ENCODE measurements around the gene M1AP.
"Not testable (repeated sequence)": the region's sequence is repeated elsewhere in the genome, so short reads cannot be mapped to it uniquely, and the experiment has no call there.

The M1AP gene

DNA sequence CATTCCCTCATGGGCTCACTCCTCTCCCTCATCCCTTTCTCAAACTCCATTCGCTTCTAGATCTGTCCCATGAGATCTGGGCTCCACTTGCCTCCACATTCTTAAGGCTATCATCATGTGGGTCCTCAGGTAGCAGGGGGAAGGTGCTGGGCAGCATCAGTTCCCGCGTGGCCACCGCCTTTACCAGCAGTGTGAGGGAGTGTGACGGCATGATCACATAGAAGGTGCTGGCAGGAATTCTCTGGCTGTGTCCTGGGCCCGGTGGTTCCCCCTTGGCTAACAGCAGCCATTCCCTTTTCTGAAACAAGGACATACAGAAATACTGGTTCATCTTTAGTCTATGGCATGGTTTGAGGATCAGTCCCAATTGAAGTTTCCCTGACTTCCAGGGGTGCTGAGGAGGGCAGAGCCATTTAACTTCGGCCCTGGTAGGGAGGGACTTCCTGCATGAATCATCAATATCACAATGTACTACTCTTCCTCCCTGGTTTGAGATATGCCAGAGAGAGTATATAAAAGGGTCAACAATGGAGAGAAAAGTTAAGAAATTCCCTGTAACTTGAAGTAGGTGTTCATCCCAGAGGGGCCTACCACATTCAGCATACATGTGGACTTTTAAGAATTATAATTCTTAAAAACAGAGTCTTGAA, 85.9 kb downstream of the M1AP start:
- DNase-seq: no peak

DNA sequence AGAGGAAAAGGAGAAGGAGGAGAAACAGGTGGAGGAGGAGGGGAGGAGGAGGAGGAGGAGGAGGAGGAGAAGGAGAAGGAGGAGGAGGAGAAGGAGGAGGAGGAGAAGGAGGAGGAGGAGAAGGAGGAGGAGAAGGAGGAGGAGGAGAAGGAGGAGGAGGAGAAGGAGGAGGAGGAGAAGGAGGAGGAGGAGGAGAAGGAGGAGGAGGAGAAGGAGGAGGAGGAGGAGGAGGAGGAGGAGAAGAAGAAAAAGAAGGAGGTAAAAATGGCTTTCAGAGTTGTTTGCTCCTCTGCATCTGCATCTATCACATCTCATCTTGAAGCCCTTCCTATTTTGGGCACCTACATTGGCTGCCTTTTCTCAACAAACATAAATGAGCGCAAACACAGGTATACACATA, 87.1 kb downstream of the M1AP start:
- not testable (repeated sequence) for DNase-seq

DNA sequence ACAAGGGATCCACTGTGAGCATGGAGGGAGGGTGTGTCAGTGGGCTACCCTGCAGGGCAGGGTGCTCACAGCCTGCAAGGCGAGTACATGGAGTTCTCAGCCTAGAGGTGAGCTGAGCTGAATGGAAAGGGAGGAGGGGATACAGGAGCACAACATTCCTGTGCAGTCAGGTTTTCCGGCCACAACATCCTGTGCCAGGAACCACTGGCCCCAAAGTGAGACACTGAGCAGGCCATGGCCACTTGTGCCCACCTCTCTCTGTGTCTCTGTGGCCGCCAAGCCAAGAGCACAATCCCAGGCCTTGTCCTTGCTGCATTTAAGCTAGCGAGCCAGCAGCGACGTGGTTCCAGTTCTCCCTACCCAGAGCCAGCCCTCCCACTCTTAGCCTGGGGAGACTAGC, 87.5 kb downstream of the M1AP start:
- DNase-seq: no peak

DNA sequence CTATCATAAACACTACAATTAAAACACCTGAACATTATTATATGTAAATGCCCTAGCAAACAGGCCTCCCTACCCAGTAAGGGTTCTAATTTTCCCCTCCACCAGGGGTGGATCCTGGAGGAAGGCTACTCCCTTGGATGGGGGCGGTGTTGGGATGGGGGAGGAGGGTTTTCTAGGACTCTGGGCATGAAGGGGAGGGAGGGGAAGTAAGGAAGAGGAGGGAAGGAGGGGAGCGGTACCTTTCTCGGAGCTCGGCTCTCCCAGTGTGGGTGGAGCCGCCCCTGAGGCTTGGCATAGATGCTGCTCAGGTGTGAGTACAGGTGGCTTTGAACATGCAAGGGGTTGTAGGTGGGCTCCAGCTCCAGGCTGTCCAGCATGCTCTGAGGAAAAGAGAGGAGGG, 88.2 kb downstream of the M1AP start:
- no peak for DNase-seq

DNA sequence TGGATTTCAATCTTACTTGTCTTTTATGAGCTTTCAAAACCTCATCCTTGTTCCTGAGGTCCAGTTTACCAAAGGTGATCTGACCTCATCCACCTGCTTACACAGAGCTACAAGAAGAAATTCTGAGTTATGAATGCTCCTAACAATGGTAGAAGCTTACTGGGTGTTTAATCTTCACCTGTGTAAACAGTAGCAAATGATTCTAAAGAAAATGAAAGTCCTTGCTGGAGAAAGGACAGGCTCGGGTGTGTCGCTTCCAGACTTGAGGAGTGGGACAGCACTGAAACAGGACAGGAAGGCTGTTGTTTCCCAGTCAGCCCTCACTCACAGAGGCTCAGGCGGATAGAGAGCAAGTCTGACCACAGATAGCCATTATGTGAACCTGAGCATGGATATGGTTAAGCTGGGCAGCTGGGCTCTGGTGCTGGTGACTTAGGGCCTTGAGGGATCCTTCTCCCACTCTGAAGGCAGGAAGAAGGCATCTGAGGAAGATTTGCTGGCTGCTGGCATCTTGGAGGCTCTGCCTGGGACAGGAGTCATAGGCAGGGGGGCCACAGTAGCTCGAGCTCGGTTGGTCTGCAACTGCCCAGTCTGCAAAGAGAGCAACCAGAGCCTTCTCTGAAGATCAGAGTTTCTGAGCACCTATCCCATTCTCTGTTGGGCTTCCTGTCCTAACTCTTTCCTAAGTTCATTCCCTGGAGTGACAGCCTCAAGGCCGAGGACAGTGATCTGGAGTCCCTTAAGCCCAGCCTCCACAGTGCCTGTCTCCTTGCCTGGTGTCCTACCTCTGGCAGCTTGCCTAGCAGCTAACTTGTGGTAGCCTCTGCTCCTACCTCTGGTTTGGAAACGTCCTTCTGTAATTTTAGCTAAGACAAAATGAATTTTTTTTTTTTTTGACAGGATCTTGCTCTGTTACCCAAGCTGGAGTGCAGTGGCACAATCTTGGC, 89.6 kb downstream of the M1AP start:
- DNase-seq: no peak

DNA sequence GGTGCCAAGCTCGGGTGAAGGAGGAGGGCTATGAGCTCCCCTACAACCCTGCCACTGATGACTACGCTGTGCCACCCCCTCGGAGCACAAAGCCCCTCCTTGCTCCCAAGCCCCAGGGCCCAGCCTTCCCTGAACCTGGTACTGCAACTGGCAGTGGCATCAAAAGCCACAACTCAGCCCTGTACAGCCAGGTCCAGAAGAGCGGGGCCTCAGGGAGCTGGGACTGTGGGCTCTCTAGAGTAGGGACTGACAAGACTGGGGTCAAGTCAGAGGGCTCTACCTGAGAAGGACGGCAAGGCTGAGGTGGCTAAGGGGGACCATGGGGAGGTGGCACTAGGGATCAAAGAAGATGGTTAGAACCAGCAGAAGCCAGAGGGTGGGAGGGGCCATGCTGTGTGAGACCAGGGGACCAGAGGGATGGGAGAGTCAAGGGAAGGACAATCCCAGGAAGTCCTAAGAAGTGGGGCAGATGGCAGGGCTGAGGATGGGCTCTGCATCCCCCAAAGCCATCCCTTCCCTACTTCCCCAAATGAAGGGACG, 91.2 kb downstream of the M1AP start:
- DNase-seq: no peak

DNA sequence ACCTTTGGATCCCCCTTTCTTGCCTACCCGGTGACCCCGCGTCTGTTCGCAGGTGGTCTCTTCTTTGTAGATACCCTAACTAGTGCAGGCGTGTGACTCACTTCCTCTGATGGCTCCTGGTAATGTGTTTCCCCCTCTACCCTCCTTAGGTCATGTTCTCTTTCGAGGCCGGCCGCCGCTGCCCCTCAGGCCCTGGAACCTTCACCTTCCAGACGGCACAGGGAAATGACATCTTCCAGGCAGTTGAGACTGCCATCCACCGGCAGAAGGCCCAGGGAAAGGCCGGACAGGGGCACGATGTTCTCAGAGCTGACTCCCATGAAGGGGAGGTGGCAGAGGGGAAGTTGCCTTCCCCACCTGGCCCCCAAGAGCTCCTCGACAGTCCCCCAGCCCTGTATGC, 92.0 kb downstream of the M1AP start:
- no peak for DNase-seq

DNA sequence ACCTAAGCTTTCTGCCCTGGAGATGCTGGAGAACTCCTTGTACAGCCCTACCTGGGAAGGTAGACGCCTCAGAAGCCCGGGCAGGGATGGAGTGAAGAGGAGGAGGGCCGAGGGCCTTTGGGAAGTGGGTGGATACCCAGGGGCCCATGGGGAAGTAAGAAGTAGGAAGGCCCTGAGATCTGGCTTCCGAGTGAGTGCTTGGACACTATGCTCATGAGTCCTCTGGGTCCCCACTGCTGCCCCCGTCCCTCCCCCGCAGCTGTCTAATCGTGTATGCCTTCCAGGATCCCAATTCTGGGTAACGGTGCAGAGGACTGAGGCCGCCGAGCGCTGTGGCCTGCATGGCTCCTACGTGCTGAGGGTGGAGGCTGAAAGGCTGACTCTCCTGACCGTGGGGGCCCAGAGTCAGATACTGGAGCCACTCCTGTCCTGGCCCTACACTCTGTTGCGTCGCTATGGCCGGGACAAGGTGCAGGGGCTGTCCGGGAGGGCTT, 92.5 kb downstream of the M1AP start:
- no peak for DNase-seq

DNA sequence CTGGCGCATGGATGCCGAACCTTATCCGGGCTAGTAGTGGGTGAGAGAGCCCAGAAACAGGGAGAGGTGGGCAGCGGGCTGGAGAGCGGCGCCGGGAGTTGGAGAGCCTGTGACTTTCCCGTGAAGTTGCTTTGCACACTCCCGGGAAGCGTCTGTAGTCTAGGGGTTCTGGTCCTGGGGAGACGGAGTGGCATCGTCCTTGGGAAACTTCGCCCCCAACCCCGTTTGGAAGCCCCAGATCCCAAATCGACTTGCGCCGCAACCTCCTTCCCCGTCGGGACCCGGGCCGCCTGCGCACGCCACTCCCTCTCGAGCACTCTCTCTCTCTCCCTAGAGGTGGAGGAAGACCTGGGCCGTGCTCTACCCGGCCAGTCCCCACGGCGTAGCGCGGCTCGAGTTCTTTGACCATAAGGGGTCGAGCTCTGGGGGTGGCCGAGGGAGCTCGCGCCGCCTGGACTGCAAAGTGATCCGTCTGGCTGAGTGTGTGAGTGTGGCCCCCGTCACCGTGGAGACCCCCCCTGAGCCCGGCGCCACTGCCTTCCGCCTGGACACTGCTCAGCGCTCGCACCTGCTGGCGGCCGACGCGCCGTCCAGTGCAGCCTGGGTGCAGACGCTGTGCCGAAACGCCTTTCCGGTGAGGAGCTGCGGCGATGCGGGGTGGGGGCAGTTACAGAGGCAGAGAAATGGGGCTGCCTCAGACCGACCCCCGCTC, 93.2 kb downstream of the M1AP start:
- DNase-seq: peak; percentile 54

DNA sequence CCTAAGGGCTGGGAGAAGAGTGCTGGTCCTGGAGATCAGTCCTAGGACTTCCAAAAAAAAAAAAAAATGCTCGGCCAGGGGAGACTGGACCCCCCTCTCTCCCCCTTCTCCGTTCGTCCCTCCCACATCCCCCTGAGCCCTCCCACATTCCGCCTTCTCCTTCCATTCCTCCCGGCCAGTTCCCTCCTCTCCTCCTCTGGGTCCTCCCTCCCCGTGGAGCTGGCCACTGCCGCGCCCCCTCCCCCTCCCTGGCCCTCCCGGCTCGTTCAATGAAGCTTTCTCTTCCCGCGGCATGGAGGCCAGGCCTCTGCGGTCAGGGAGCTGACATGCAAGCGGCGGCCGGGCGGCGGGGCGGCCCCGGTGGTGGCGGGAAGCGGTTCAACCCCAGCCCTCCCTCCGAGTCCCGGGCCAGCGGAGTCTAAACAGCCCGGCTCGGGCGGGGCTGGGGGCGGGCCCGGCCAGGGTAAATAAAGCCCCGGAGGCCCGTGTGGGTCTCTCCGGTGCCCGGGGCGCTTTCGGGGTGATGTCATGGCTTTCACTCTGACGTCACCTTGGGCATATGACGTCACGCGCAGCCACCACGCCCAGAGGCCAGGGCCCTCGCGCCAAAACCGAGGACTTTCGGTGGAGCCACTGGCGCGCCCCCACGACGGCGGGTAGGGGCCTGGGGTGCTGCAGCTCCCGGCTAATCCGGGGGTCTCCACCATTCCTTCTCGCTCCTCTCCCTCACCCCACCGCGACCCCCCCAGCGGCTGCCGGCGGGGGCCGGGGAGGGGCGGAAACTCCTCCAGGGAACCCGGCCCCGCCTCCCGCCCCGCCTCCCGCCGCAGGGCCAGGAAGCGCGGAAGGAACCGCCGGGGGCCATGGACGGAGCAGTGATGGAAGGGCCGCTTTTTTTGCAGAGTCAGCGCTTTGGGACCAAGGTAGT, 94.0 kb downstream of the M1AP start, which contains the start of the genes DOK1 and LOXL3:
Gene DOK1 (plus strand): TSS at position 829 of the 928 bp plus-strand sequence. CDS start 35 bp downstream, at position 864.
Gene LOXL3 (minus strand): TSS at position 51 of the 928 bp plus-strand sequence. CDS start 1,308 bp downstream, outside the sequence.
- peak; percentile 88 for DNase-seq

DNA sequence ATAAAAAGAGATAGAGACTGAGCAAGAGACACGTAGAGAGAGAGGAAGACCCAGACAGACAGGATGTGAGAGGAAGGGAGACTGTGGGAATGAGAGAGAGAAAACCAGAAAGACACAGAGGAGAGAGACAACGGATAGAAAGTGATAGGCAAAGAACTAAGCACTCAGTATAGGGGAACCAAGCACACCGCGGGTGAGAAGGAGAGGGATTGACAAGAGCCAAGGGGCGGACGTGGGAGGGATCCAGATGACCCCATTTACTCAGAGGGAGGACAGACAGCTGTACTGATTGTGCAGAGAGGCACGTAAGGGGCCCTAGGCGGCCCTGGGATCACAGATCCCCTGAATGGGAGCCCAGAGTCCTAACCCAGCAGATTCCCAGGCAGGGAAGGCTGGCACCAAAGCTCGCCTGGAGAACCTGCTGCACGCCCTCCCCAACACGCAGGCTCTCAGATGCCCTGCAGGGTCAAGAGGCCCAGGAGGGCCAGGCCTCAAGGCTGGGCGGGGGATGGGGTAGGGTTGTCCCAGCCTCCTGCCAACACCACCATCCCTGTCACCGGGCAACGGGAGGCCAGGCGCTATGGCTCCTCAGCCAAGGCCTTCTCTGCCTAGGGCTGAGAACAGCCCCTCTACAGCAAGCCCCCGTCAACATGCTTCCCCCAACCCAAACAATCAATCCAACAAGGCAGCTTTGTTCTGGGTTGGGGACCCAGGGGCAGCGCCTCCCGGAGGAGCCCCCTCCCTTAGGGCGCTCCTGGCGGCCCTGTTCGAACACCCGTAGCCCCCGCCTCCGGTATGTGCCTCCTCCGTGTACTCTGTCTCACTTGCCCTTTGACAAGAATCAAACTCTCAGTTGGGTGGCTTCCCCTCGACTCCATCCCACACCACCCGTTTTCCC, 95.0 kb downstream of the M1AP start:
- no peak for DNase-seq

DNA sequence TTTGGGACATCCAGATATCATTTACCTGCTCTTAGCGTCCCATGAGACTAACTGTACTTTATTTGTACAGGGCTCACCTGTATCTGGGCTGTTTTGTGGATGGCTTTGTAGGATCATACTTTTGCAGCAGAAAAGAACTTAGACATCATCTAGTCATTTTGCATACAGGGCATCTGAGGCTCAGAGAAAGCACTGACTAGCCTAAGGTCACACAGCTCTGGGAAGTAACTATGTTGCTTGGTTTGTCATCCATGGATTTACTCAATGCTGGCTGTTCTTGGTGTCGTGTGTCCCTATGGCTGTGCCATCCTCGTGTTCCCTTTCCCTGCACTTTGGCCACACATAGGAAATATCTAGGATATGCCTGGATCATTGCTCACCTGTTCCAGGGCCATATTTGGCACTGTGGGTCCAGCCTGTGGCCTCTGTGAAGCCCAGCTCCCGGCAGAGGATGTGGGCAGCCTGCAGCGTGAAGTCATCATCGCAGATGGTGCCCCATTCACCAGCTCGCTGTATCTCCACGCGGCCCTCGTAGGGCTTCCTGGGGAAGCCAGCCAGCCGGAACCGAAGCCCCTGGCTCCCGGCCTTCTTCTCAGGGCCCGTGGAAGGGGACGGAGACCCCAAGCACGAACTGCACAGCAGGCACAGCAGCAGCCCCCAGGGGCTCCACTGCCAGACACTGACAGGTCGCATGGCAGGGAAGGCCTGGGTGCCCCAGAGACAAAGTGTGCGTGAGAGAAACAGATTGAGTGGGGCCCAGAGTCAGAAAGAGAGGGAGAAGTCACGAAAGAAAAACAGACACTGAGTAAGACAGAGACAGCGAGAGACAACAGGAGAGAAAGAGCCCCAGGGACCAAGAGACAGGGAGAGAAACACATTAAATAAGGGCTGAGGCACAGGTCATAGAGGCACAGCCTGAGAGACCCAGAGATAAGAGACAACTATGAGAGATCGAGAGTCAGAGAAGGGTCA, 95.9 kb downstream of the M1AP start:
- no peak for DNase-seq

DNA sequence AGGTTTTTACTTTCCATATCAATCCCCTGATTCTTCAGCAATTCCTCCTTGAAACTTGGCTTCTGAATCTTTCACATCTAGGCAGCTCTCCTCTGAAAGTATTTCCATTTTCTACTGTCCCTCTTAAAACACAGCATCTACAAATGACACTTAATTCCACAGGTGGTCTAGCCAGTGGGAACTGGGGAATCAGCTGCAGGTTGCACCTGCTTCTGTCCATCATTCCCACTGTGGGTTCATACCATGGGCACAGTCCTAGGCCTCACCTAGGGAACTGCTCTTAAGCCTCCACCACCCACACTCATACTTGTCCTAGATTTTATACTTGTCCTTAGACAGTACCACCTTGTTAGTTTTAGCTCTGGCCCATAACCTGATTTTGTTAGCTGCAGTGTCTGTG, 96.6 kb downstream of the M1AP start:
- no peak for DNase-seq

DNA sequence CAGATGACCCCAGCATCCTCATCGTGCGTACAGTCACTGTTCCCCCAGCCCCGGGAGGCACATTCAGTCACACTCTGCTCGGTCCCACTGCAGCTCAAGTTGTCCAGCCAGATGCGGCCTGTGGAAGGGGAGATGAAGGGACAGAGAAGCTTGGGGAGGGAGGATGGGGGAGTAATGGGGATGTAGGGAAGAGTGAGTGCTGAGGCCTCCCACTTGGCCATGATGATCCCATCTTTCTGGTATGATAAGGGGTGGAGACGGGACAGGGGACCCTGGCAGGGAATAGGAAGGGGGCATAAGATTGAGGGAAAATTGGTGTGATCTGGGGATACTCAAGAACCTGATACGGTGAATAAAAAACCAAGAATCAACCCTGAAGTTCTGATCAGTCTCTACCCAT, 97.9 kb downstream of the M1AP start:
- no peak for DNase-seq

DNA sequence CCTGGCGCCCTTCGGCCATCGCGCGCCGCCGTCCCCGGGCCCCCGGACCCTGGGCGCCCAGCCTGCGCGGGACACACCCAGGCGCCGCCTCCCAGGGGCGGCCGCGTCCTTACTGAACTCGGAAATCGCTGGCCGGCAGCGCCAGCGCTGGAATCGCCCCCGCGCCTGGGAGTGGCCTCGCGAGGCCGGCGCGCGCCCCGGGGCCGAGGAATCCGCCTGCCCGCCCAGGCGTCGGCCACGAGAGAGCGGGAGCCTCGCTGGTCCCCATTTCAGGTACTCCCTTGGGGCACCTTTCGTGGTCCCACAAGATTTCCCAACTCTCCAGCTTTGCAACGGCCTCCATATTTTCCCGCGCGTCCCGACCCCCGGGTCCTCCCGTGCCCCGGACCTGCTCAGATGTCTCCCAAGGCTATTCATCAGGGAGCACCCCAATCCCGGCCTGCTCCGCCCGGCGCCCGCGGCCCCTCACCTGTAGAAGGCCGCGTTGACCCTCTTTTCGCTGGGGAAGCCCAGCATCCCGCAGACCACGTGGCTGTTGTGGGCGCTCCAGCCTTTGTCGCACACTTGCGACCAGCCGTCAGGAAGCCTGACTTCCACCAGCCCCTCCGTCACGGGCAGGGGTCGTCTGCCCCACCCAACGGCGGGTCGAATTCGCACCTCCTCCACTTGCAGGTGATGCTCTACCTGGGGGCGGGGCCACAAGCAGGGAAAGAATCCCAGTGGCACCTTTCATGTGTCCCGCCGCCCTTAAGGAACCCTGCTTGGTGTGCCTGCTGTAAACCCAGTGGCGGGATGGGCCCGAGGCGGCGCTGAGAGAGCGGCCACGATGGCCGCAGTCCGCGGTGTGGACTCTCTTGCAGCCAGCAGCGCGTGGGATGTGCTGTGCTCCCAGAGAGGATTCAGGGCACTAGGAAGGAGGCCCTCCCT, 99.0 kb downstream of the M1AP start:
- DNase-seq: no peak

DNA sequence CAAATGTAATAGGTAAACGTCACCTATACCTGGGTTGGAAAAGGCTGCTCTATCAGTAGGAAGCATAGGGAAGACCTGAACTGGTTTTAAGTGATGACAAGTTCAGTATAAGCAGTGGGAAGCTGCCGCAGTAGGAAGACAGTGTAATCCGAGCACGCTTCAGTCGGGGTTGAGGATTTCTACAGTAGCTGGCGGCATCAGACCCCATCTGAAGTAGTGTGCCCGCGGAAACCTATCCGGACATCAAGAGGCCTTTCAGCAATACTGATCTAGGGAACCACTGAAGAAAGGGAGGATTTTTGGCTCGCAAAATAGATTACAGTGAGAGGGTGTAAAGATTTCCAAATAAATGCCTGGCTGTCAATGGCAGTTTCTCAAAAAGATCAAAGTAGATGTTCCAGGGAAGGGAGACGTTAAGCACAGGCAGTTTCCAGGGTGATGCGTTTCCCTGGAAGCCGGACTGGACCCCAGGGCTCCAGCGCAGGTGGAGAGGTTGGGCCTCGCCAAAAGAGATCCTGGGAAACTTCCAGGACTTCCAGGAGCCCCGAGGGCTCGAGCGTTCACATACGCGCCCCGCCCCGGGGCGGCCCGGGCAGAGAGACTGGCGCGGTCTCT, 99.7 kb downstream of the M1AP start:
- DNase-seq: no peak

DNA sequence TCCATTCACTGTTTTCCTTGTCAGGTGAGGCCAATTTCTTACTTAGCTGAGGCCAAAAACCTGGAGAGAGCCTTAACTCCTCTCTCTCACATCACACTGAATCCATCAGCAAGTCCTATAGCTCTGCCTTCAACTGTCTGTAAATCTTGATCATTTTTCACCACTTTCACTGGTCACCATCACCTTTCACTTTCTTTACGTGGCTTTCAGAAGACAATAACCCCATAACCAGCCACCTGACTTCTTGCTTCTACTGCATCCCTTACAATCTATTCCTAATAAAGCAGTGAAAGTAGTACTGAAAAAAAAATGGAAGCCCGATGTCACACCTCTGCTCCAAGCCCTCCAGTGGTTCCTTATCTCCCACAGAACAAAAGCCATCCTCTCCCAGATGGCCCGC, 102.1 kb downstream of the M1AP start:
- no peak for DNase-seq

DNA sequence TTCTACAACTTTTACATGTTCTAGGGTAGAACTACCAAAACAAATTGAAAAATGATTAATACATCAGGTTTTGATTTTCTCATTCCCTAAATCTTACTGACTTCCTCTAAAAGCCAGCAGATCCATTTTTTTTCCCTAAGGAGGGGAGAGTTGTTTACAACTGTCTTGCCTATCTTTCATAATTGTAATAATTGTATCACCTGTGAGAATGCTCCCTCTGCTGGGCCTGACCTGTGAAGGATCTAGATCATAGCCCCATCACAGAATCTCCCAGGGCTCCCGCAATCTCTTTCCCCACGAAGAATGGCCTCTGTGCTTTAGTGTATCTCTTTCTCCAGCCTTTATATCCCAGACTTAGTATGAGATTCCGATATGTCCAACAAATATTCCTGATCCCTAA, 103.5 kb downstream of the M1AP start:
- peak; percentile 30 for DNase-seq
